OCI-LY7 (cell line): ENCODE data around the gene TTC36.

Experiments
- CTCF ChIP-seq: fragments of 200-600 bp; sonication (generic); conservative IDR thresholded peaks from 2 replicates; pipeline ENCODE4 v1.5.1; 2014; ENCODE audit warnings: mild to moderate bottlenecking, antibody characterized with exemption, low read length, moderate library complexity, mixed read lengths
- EZH2phosphoT487 ChIP-seq: fragments of 200-600 bp; sonication (generic); IDR thresholded peaks from 2 replicates; pipeline ENCODE4 v1.6.1; 2018; ENCODE audit warnings: low read depth, borderline replicate concordance, mild to moderate bottlenecking, mixed run types, antibody characterized with exemption, low read length, moderate library complexity, mixed read lengths

GRCh38 chr11:118528511-118528910, 1.2 kb downstream of the TTC36 start:
- no peak for TF ChIP-seq CTCF
- no peak for TF ChIP-seq EZH2phosphoT487
